Smooth muscle cell (in vitro differentiated cells): ENCODE measurements around the gene NAE1. TPM values are rescaled to one million over a fixed set of nuclear protein-coding genes. Genes with fewer than 3 reads are reported as not detected.

Source experiments
- polyA plus RNA-seq: library from polyadenylated mRNA; unstranded; fragments of >200 nt; fragmentation: Nextera tagmentation; extraction: Ambion mirVana; gene quantifications from 2 replicates; pipeline ENCODE4 v1.2.1, GENCODE V29; 2016
- total RNA-seq: library from RNA; depleted of rRNA; stranded (reverse); fragments of >200 nt; gene quantifications from 2 replicates; pipeline ENCODE4 v1.2.3, GENCODE V29; 2014

Gene NAE1
- total and polyA plus RNA-seq, 2 experiments from 2014 or later, result 55.1 to 68.4 TPM

Other genes with a start within 250 kb of the NAE1 start
- 21.8 and 36.6 TPM in 2 replicates for gene CMTM3, start 226.3 kb downstream of the NAE1 start, total RNA-seq
- 57.3 and 57.8 TPM in 2 replicates for gene CMTM3, start 226.3 kb downstream of the NAE1 start, polyA plus RNA-seq
- gene CMTM4, start 134.2 kb downstream of the NAE1 start, total RNA-seq, result 25.2 and 27.0 TPM in 2 replicates
- 7.2 and 9.2 TPM in 2 replicates for gene CMTM4, start 134.2 kb downstream of the NAE1 start, polyA plus RNA-seq
- 74.1 and 101 TPM in 2 replicates for gene DYNC1LI2, start 79.4 kb downstream of the NAE1 start, total RNA-seq
- gene DYNC1LI2, start 79.4 kb downstream of the NAE1 start, polyA plus RNA-seq, result 90.8 and 134 TPM in 2 replicates
- gene TERB1, start 29.4 kb downstream of the NAE1 start, total RNA-seq, result not detected in 2 replicates
- gene TERB1, start 29.4 kb downstream of the NAE1 start, polyA plus RNA-seq, result not detected in 2 replicates
- not detected in 2 replicates for gene CA7, start 13.4 kb upstream of the NAE1 start, total RNA-seq
- not detected in 2 replicates for gene CA7, start 13.4 kb upstream of the NAE1 start, polyA plus RNA-seq
- gene PDP2, start 49.5 kb upstream of the NAE1 start, total RNA-seq, result 3.2 and 5.7 TPM in 2 replicates
- gene PDP2, start 49.5 kb upstream of the NAE1 start, polyA plus RNA-seq, result 1.1 and 1.5 TPM in 2 replicates
- not detected in 2 replicates for gene CDH16, start 87.9 kb upstream of the NAE1 start, total RNA-seq
- gene CDH16, start 87.9 kb upstream of the NAE1 start, polyA plus RNA-seq, result not detected in 2 replicates
- gene RRAD, start 94.6 kb upstream of the NAE1 start, total RNA-seq, result 7.6 and 11.7 TPM in 2 replicates
- gene RRAD, start 94.6 kb upstream of the NAE1 start, polyA plus RNA-seq, result 27.5 and 37.5 TPM in 2 replicates
- 114 and 141 TPM in 2 replicates for gene CIAO2B, start 103.4 kb upstream of the NAE1 start, total RNA-seq
- gene CIAO2B, start 103.4 kb upstream of the NAE1 start, polyA plus RNA-seq, result 173 and 176 TPM in 2 replicates
- 12.1 and 15.7 TPM in 2 replicates for gene CES2, start 104.5 kb upstream of the NAE1 start, total RNA-seq
- 26.9 and 34.3 TPM in 2 replicates for gene CES2, start 104.5 kb upstream of the NAE1 start, polyA plus RNA-seq
- 0.18 TPM in 1 of 2 replicates, not detected in the other for gene CES3, start 130.3 kb upstream of the NAE1 start, total RNA-seq
- gene CES3, start 130.3 kb upstream of the NAE1 start, polyA plus RNA-seq, result 0.22 and 1.2 TPM in 2 replicates
- 0.63 and 1.6 TPM in 2 replicates for gene CES4A, start 157.6 kb upstream of the NAE1 start, total RNA-seq
- 0.93 and 2.3 TPM in 2 replicates for gene CES4A, start 157.6 kb upstream of the NAE1 start, polyA plus RNA-seq
- 41.1 and 53.9 TPM in 2 replicates for gene CBFB, start 198.2 kb upstream of the NAE1 start, total RNA-seq
- 40.2 and 50.9 TPM in 2 replicates for gene CBFB, start 198.2 kb upstream of the NAE1 start, polyA plus RNA-seq